ENCODE measurements around the gene TRIM62.

TRIM62 gene

GRCh38 chr1:33119050-33119449 lies 62.8 kb downstream of the TRIM62 start:
- Histone ChIP-seq H3K4me2 (ENCODE audit: low read depth, low read length, poor library complexity, severe bottlenecking) (no peak overlapping the region), H3K36me3 (ENCODE audit: low read length) (no peaks in the 10 kb centered on the region), H3K27ac (ENCODE audit: low read depth, low read length) (no peak overlapping the region), H3K9ac (ENCODE audit: low read length) (no peak overlapping the region), H4K20me1 (ENCODE audit: low read depth, low read length) (no peaks in the 10 kb centered on the region), H2AFZ (ENCODE audit: low read depth, low read length, severe bottlenecking) (no peak overlapping the region), H3K27me3 (ENCODE audit: low read length) (no peaks in the 10 kb centered on the region), H3K9me2 (replicated peaks; ENCODE audit: insufficient read depth, low read length) (no peaks in the 10 kb centered on the region), H3K79me2 (ENCODE audit: insufficient read depth, low read length) (no peaks in the 10 kb centered on the region), H3K9me3 (ENCODE audit: insufficient read depth, low read length) (no peaks in the 10 kb centered on the region), H3F3A (ENCODE audit: insufficient read depth) (no peaks in the 10 kb centered on the region), H3K4me3 (ENCODE audit: insufficient read depth, low read length, poor library complexity, severe bottlenecking) (no peak overlapping the region)
- no peak for TF ChIP-seq EZH2phosphoT487 (conservative IDR thresholded peaks at IDR 0.05; ENCODE audit: low read length)
- TF ChIP-seq, protein P1, sequence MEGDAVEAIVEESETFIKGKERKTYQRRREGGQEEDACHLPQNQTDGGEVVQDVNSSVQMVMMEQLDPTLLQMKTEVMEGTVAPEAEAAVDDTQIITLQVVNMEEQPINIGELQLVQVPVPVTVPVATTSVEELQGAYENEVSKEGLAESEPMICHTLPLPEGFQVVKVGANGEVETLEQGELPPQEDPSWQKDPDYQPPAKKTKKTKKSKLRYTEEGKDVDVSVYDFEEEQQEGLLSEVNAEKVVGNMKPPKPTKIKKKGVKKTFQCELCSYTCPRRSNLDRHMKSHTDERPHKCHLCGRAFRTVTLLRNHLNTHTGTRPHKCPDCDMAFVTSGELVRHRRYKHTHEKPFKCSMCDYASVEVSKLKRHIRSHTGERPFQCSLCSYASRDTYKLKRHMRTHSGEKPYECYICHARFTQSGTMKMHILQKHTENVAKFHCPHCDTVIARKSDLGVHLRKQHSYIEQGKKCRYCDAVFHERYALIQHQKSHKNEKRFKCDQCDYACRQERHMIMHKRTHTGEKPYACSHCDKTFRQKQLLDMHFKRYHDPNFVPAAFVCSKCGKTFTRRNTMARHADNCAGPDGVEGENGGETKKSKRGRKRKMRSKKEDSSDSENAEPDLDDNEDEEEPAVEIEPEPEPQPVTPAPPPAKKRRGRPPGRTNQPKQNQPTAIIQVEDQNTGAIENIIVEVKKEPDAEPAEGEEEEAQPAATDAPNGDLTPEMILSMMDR (IDR thresholded peaks at IDR 0.05; ENCODE audit: insufficient read depth, low read length, poor library complexity, severe bottlenecking): no peak

GRCh38 chr1:33118274-33118673 lies 63.6 kb downstream of the TRIM62 start:
- Histone ChIP-seq H3K9me3 (ENCODE audit: insufficient read depth, low read length) (no peaks in the 10 kb centered on the region), H2AFZ (ENCODE audit: low read depth, low read length, severe bottlenecking) (no peak overlapping the region), H3K27ac (ENCODE audit: low read depth, low read length) (no peak overlapping the region), H3K27me3 (ENCODE audit: low read length) (no peaks in the 10 kb centered on the region), H3K9me2 (replicated peaks; ENCODE audit: insufficient read depth, low read length) (no peaks in the 10 kb centered on the region), H3K36me3 (ENCODE audit: low read length) (no peaks in the 10 kb centered on the region), H4K20me1 (ENCODE audit: low read depth, low read length) (no peaks in the 10 kb centered on the region), H3F3A (ENCODE audit: insufficient read depth) (no peaks in the 10 kb centered on the region), H3K79me2 (ENCODE audit: insufficient read depth, low read length) (no peaks in the 10 kb centered on the region), H3K4me2 (ENCODE audit: low read depth, low read length, poor library complexity, severe bottlenecking) (no peak overlapping the region), H3K4me3 (ENCODE audit: insufficient read depth, low read length, poor library complexity, severe bottlenecking) (no peak overlapping the region), H3K9ac (ENCODE audit: low read length) (no peak overlapping the region)
- TF ChIP-seq, protein P1 (IDR thresholded peaks at IDR 0.05; ENCODE audit: insufficient read depth, low read length, poor library complexity, severe bottlenecking): no peak
- TF ChIP-seq EZH2phosphoT487 (conservative IDR thresholded peaks at IDR 0.05; ENCODE audit: low read length): no peak

DNA sequence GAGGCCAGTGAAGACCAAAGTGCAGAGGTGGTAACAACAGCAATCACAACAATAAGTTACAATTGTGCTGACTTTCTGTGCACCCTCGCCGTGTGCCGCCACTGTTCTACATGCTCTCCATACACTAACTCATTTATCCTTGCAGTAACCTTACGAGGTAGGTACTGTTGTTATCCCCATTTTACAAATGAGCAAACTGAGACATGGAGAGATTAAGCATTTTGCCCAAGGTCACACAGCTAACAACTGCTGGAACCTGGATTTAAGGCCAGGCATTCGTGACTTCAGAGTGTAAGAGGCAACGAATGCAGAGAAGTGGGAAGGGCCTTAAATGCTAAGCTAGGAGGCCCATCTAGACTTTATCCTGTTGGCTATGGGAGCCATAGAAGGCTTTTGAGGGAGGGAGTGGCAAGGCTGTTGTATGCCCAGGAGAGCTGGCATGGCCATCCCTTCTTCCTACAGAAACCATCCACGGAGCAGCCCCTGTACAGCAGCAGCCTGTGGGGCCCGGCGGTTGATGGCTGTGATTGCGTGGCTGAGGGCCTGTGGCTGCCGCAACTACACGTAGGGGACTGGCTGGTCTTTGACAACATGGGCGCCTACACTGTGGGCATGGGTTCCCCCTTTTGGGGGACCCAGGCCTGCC lies 64.3 kb downstream of the TRIM62 start:
- H3K27ac ChIP-seq (ENCODE audit: low read depth, low read length): no peak overlapping the region
- H3K27me3 ChIP-seq (ENCODE audit: low read length): no peaks in the 10 kb centered on the region
- H2AFZ ChIP-seq (ENCODE audit: low read depth, low read length, severe bottlenecking): no peak overlapping the region
- no peak overlapping the region for H3K4me2 ChIP-seq (ENCODE audit: low read depth, low read length, poor library complexity, severe bottlenecking)
- TF ChIP-seq, protein P1 (IDR thresholded peaks at IDR 0.05; ENCODE audit: insufficient read depth, low read length, poor library complexity, severe bottlenecking): no peak
- no peak for TF ChIP-seq EZH2phosphoT487 (conservative IDR thresholded peaks at IDR 0.05; ENCODE audit: low read length)
- no peaks in the 10 kb centered on the region for H3K36me3 ChIP-seq (ENCODE audit: low read length)
- no peaks in the 10 kb centered on the region for H3F3A ChIP-seq (ENCODE audit: insufficient read depth)
- H4K20me1 ChIP-seq (ENCODE audit: low read depth, low read length): no peaks in the 10 kb centered on the region
- H3K79me2 ChIP-seq (ENCODE audit: insufficient read depth, low read length): no peaks in the 10 kb centered on the region
- no peak overlapping the region for H3K4me3 ChIP-seq (ENCODE audit: insufficient read depth, low read length, poor library complexity, severe bottlenecking)
- no peak overlapping the region for H3K9ac ChIP-seq (ENCODE audit: low read length)
- H3K9me2 ChIP-seq (replicated peaks; ENCODE audit: insufficient read depth, low read length): no peaks in the 10 kb centered on the region
- no peaks in the 10 kb centered on the region for H3K9me3 ChIP-seq (ENCODE audit: insufficient read depth, low read length)
